Vagina (tissue), 2 donors: ENCODE results near the gene CNOT6. TPM values are rescaled to one million over a fixed set of nuclear protein-coding genes. Genes with fewer than 3 reads are reported as not detected.
"Not testable (repeated sequence)": the region's sequence is repeated elsewhere in the genome, so short reads cannot be mapped to it uniquely, and the experiment has no call there.

ENCODE experiments used
- DNase-seq, 2 donors: peaks; one replicate each; pipeline ENCODE4 v3.0.0-alpha.2; 2017; ENCODE audit errors: extremely low spot score in 2 of 2
- H3K27ac ChIP-seq: fragments of 200-600 bp; sonication (generic); one replicate; pipeline ENCODE4 v1.5.1; 2019
- H3K27me3 ChIP-seq: fragments of 200-600 bp; sonication (generic); one replicate; pipeline ENCODE4 v1.5.1; 2019
- H3K36me3 ChIP-seq, 2 donors: fragments of 200-600 bp; sonication (generic); one replicate each; pipeline ENCODE4 v1.5.1; 2017 to 2019
- H3K4me1 ChIP-seq: fragments of 200-600 bp; sonication (generic); one replicate; pipeline ENCODE4 v1.5.1; 2019
- H3K4me3 ChIP-seq, 2 donors: fragments of 200-600 bp; sonication (generic); 1 replicate in 1 of 2; 2 replicates in 1 of 2; pipeline ENCODE4 v1.5.1; 2016 to 2019
- H3K9me3 ChIP-seq: fragments of 200-600 bp; sonication (generic); one replicate; pipeline ENCODE4 v1.5.1; 2019
- POLR2A ChIP-seq, 2 donors: fragments of 450-650 bp; IDR thresholded peaks; one replicate each; pipeline ENCODE4 v1.6.1; 2017; ENCODE audit warnings: antibody characterized with exemption in 2 of 2, mild to moderate bottlenecking in 2 of 2, moderate library complexity in 2 of 2
- POLR2AphosphoS5 ChIP-seq, 2 donors: sonication (generic); formaldehyde crosslinking; IDR thresholded peaks; one replicate each; pipeline ENCODE4 v1.9.0; 2017; ENCODE audit warnings: antibody characterized with exemption in 2 of 2, mild to moderate bottlenecking in 2 of 2, low read depth in 1 of 2; ENCODE audit not compliant: insufficient read depth in 1 of 2
- intact Hi-C: fragments of 100-400 bp; cut with DNase I; formaldehyde crosslinking; loops from one replicate; pipeline ENCODE4 v1.15.1; 2023
- total RNA-seq: library from RNA; depleted of rRNA; stranded (reverse); fragments of >200 nt; gene quantifications from one replicate; pipeline ENCODE4 v1.2.3, GENCODE V29; 2016
- TF ChIP-seq, protein P1 (sequence below), 3 experiments: fragments of 450-650 bp in 2 of 3; fragments of 200-600 bp in 1 of 3; sonication (generic) in 1 of 3; IDR thresholded peaks; one replicate each; pipeline ENCODE4 v1.5.1; 2017 to 2019; ENCODE audit warnings: antibody characterized with exemption in 3 of 3, mild to moderate bottlenecking in 2 of 3, moderate library complexity in 2 of 3

Gene CNOT6
- total RNA-seq, 1 donor from 2014 or later: 21.4 TPM

DNA sequence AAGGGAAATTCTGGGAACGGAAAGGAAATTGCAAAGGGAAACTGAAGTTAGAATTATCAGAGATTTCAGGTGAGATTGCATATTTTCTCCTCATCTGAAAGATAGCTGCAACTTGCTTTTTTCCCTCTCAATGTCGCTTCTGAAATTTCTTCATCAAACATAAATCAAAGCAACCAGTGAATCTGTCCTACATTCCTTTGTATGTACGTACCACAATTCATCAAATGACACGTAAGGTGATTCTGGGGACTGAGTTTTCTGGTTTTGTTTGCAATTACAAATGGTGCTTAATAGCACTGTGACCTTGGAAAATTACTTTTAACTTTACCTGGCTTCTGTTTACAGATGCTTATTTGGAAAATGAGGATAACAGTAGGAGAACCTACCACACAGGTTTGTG, 21.9 kb upstream of the CNOT6 start:
- H3K4me3 ChIP-seq: no peak overlapping the region
- no peaks in the 10 kb centered on the region for H3K4me1 ChIP-seq
- H3K9me3 ChIP-seq: no peaks in the 10 kb centered on the region
- no peaks in the 10 kb centered on the region for H3K27me3 ChIP-seq
- no peaks in the 10 kb centered on the region for H3K36me3 ChIP-seq
- no peak for DNase-seq
- TF ChIP-seq POLR2A (IDR thresholded peaks at IDR 0.05): no peak
- H3K27ac ChIP-seq: no peak overlapping the region
- intact Hi-C loops: loop anchor here (5.0 kb wide), 1 partner anchor 180 kb away; the partner anchor contains the start of gene MAPK9

DNA sequence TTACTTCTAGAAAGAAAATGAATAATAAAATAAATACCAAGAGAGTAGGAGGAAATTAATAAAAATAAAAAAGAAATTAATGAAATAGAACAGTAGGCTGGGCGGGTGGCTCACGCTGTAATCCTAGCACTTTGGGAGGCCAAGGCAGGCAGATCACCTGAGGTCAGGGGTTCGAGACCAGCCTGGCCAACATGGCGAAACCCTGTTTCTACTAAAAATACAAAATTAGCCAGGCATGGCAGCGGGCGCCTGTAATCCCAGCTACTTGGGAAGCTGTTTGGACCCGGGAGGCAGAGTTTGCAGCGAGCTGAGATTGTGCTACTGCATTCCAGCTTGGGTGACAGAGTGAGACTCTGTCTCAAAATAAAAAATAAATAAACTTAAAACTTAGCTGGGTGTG, 20.8 kb upstream of the CNOT6 start:
- intact Hi-C loops: loop anchor here (5.0 kb wide), 1 partner anchor 181 kb away; the partner anchor contains the start of gene MAPK9
- not testable (repeated sequence) for H3K27me3 ChIP-seq, H3K9me3 ChIP-seq, H3K4me1 ChIP-seq, H3K36me3 ChIP-seq, H3K27ac ChIP-seq, DNase-seq, H3K4me3 ChIP-seq

- no peak overlapping the region for H3K27ac ChIP-seq
- H3K9me3 ChIP-seq: no peaks in the 10 kb centered on the region
- no peaks in the 10 kb centered on the region for H3K36me3 ChIP-seq
- DNase-seq: no peak
- H3K4me1 ChIP-seq: no peaks in the 10 kb centered on the region
- no peaks in the 10 kb centered on the region for H3K27me3 ChIP-seq
- TF ChIP-seq POLR2AphosphoS5 (IDR thresholded peaks at IDR 0.05; ENCODE audit: insufficient read depth in 1 of 2, low read depth in 1 of 2) (no peak), POLR2A (IDR thresholded peaks at IDR 0.05) (no peak)
- TF ChIP-seq, protein P1, sequence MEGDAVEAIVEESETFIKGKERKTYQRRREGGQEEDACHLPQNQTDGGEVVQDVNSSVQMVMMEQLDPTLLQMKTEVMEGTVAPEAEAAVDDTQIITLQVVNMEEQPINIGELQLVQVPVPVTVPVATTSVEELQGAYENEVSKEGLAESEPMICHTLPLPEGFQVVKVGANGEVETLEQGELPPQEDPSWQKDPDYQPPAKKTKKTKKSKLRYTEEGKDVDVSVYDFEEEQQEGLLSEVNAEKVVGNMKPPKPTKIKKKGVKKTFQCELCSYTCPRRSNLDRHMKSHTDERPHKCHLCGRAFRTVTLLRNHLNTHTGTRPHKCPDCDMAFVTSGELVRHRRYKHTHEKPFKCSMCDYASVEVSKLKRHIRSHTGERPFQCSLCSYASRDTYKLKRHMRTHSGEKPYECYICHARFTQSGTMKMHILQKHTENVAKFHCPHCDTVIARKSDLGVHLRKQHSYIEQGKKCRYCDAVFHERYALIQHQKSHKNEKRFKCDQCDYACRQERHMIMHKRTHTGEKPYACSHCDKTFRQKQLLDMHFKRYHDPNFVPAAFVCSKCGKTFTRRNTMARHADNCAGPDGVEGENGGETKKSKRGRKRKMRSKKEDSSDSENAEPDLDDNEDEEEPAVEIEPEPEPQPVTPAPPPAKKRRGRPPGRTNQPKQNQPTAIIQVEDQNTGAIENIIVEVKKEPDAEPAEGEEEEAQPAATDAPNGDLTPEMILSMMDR (IDR thresholded peaks at IDR 0.05): no peak
- intact Hi-C loops: loop anchor here (5.0 kb wide), 1 partner anchor 182 kb away; the partner anchor contains the start of gene MAPK9
- H3K4me3 ChIP-seq: no peak overlapping the region
Measured at GRCh38 chr5:180474569-180474968, 19.6 kb upstream of the CNOT6 start.

DNA sequence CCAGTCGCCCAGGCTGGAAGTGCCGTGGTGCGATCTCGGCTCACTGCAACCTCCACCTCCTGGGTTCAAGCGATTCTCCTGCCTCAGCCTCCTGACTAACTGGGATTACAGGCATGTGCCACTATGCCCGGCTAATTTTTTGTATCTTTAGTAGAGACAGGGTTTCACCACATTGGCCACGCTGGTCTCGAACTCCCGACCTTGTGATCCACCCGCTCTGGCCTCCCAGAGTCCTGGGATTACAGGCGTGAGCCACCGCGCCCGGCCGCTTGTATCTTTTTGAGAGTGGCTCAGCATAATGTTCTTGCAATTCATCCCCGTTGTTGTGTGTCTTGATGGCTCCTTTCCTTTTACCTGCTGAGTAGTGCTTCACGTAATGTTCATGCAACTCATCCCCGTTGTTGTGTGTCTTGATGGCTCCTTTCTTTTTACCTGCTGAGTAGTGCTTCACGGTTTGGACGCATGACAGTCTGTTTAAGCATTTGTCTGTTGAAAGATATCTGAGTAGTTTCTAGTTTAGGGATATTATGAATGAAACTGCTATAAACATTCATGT, 18.1 kb upstream of the CNOT6 start:
- H3K27me3 ChIP-seq, H3K4me1 ChIP-seq, H3K36me3 ChIP-seq, H3K9me3 ChIP-seq, H3K4me3 ChIP-seq, intact Hi-C loops, H3K27ac ChIP-seq, DNase-seq: not testable (repeated sequence)

GRCh38 chr5:180484813-180485212, 9.4 kb upstream of the CNOT6 start:
- no peak for DNase-seq
- H3K4me3 ChIP-seq: no peak overlapping the region
- H3K27ac ChIP-seq: no peak overlapping the region
- no peaks in the 10 kb centered on the region for H3K9me3 ChIP-seq
- no peaks in the 10 kb centered on the region for H3K27me3 ChIP-seq
- no peaks in the 10 kb centered on the region for H3K4me1 ChIP-seq
- H3K36me3 ChIP-seq: no peaks in the 10 kb centered on the region
- TF ChIP-seq POLR2AphosphoS5 (IDR thresholded peaks at IDR 0.05; ENCODE audit: insufficient read depth in 1 of 2, low read depth in 1 of 2): no peak
- TF ChIP-seq, protein P1 (IDR thresholded peaks at IDR 0.05): no peak
- no peak for TF ChIP-seq POLR2A (IDR thresholded peaks at IDR 0.05)
- intact Hi-C loops: no loop called here

DNA sequence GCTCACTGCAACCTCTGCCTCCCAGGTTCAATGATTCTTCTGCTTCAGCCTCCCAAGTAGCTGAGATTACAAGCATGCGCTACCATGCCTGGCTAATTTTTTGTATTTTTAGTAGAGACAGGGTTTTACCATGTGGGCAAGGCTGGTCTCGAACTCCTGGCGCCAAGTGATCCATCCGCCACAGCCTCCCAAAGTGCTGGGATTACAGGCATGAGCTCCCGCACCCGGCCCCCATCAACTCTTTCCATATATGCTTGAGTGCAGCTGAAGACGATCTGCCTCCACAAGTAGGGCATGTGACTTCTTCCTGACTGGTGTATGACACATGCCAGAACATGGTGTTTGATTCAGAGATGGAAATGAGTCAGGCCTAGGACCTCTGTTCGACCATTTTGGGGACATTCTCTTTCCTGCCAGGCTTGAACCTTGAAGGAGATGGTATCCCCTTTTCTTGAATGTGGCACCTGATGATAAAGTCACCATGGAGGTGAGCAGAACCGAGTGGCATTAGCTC, 7.5 kb upstream of the CNOT6 start:
- no peak overlapping the region for H3K27ac ChIP-seq
- H3K27me3 ChIP-seq: no peaks in the 10 kb centered on the region
- no peaks in the 10 kb centered on the region for H3K9me3 ChIP-seq
- no peaks in the 10 kb centered on the region for H3K36me3 ChIP-seq
- intact Hi-C loops: no loop called here
- TF ChIP-seq, protein P1 (IDR thresholded peaks at IDR 0.05): no peak
- TF ChIP-seq POLR2AphosphoS5 (IDR thresholded peaks at IDR 0.05; ENCODE audit: insufficient read depth in 1 of 2, low read depth in 1 of 2) (no peak), POLR2A (IDR thresholded peaks at IDR 0.05) (no peak)
- no peak overlapping the region for H3K4me3 ChIP-seq
- H3K4me1 ChIP-seq: no peaks in the 10 kb centered on the region
- DNase-seq: no peak
